SK-N-SH treated with all-trans-retinoic acid at 6 μM for 48 hours (cell line): Measurements from ENCODE around the gene TMEM82.

Experiments
- ATAC-seq: fragments of 200-7000 bp; cut with Tn5 transposase; 3 replicates; pipeline ENCODE4 v1.9.1; 2020; ENCODE audit warnings: mild to moderate bottlenecking, moderate library complexity
- ARNTL ChIP-seq: fragments of 450-650 bp; formaldehyde crosslinking; IDR thresholded peaks from 2 replicates; pipeline ENCODE4 v1.5.0; 2020; ENCODE audit warnings: low read depth, mild to moderate bottlenecking, moderate library complexity, borderline replicate concordance
- BACH2 ChIP-seq: fragments of 250-450 bp; sonication (Bioruptor Pico); IDR thresholded peaks from 2 replicates; pipeline ENCODE4 v1.9.0; 2021; ENCODE audit warnings: mild to moderate bottlenecking, borderline replicate concordance
- CREB5 ChIP-seq: fragments of 250-450 bp; sonication (Bioruptor Pico); IDR thresholded peaks from 2 replicates; pipeline ENCODE4 v1.5.1; 2020; ENCODE audit warnings: low read depth, mild to moderate bottlenecking, moderate library complexity
- CSDC2 ChIP-seq: fragments of 250-450 bp; sonication (Bioruptor Pico); IDR thresholded peaks from 2 replicates; pipeline ENCODE4 v1.5.0; 2020; ENCODE audit warnings: mild to moderate bottlenecking, moderate library complexity
- CSRNP3 ChIP-seq: fragments of 250-450 bp; sonication (Bioruptor Pico); IDR thresholded peaks from 2 replicates; pipeline ENCODE4 v1.5.1; 2021; ENCODE audit warnings: mild to moderate bottlenecking, moderate library complexity
- ESRRG ChIP-seq: fragments of 250-450 bp; sonication (Bioruptor Pico); IDR thresholded peaks from 2 replicates; pipeline ENCODE4 v1.6.1; 2021; ENCODE audit warnings: mild to moderate bottlenecking
- GLIS3 ChIP-seq: fragments of 250-450 bp; sonication (Bioruptor Pico); IDR thresholded peaks from 2 replicates; pipeline ENCODE4 v1.5.0; 2020; ENCODE audit warnings: mild to moderate bottlenecking, moderate library complexity
- ISL1 ChIP-seq: fragments of 250-450 bp; sonication (Bioruptor Pico); IDR thresholded peaks from 2 replicates; pipeline ENCODE4 v2.1.2; 2022; ENCODE audit warnings: mild to moderate bottlenecking, moderate library complexity
- OSR1 ChIP-seq: fragments of 250-450 bp; sonication (Bioruptor Pico); IDR thresholded peaks from 2 replicates; pipeline ENCODE4 v1.8.0; 2022; ENCODE audit warnings: moderate library complexity, mild to moderate bottlenecking, inconsistent platforms
- POU6F1 ChIP-seq: fragments of 250-450 bp; sonication (Bioruptor Pico); IDR thresholded peaks from 2 replicates; pipeline ENCODE4 v1.8.0; 2021; ENCODE audit warnings: low read depth, mild to moderate bottlenecking, moderate library complexity, borderline replicate concordance
- PPARA ChIP-seq: fragments of 250-450 bp; sonication (Bioruptor Pico); IDR thresholded peaks from 2 replicates; pipeline ENCODE4 v1.5.0; 2020; ENCODE audit warnings: mild to moderate bottlenecking, borderline replicate concordance
- RARB ChIP-seq: fragments of 250-450 bp; sonication (Bioruptor Pico); IDR thresholded peaks from 2 replicates; pipeline ENCODE4 v1.8.0; 2021; ENCODE audit warnings: mild to moderate bottlenecking, moderate library complexity
- SNAI2 ChIP-seq: fragments of 250-450 bp; sonication (Bioruptor Pico); IDR thresholded peaks from 2 replicates; pipeline ENCODE4 v1.5.0; 2020; ENCODE audit warnings: mild to moderate bottlenecking, moderate library complexity
- TCF4 ChIP-seq: fragments of 250-450 bp; sonication (Bioruptor Pico); IDR thresholded peaks from 2 replicates; pipeline ENCODE4 v1.8.0; 2021; ENCODE audit warnings: mild to moderate bottlenecking, moderate library complexity, borderline replicate concordance
- TOX ChIP-seq: fragments of 250-450 bp; sonication (Bioruptor Pico); IDR thresholded peaks from 2 replicates; pipeline ENCODE4 v1.8.0; 2021; ENCODE audit warnings: mild to moderate bottlenecking, moderate library complexity, borderline replicate concordance
- ZC3H10 ChIP-seq: fragments of 250-450 bp; sonication (Bioruptor Pico); IDR thresholded peaks from 2 replicates; pipeline ENCODE4 v1.5.1; 2021; ENCODE audit warnings: mild to moderate bottlenecking, moderate library complexity
- ZFP3 ChIP-seq: fragments of 250-450 bp; sonication (Bioruptor Pico); IDR thresholded peaks from 2 replicates; pipeline ENCODE4 v1.5.0; 2020; ENCODE audit warnings: mild to moderate bottlenecking, moderate library complexity
- ZFP30 ChIP-seq: fragments of 450-650 bp; formaldehyde crosslinking; IDR thresholded peaks from 2 replicates; pipeline ENCODE4 v1.5.0; 2022; ENCODE audit warnings: mild to moderate bottlenecking, moderate library complexity
- ZNF565 ChIP-seq: fragments of 450-650 bp; formaldehyde crosslinking; conservative IDR thresholded peaks from 2 replicates; pipeline ENCODE4 v1.5.0; 2020; ENCODE audit warnings: low read depth, mild to moderate bottlenecking, moderate library complexity
- ZNF8 ChIP-seq: fragments of 450-650 bp; formaldehyde crosslinking; IDR thresholded peaks from 2 replicates; pipeline ENCODE4 v1.5.0; 2020; ENCODE audit warnings: mild to moderate bottlenecking, moderate library complexity
- TF ChIP-seq, protein P1 (sequence below): fragments of 250-450 bp; sonication (Bioruptor Pico); IDR thresholded peaks from 2 replicates; pipeline ENCODE4 v1.5.0; 2020; ENCODE audit warnings: mild to moderate bottlenecking, moderate library complexity
- TF ChIP-seq, protein P2 (sequence below): fragments of 250-450 bp; sonication (Bioruptor Pico); IDR thresholded peaks from 2 replicates; pipeline ENCODE4 v1.8.0; 2020; ENCODE audit warnings: mild to moderate bottlenecking, moderate library complexity, borderline replicate concordance

TMEM82 gene

DNA sequence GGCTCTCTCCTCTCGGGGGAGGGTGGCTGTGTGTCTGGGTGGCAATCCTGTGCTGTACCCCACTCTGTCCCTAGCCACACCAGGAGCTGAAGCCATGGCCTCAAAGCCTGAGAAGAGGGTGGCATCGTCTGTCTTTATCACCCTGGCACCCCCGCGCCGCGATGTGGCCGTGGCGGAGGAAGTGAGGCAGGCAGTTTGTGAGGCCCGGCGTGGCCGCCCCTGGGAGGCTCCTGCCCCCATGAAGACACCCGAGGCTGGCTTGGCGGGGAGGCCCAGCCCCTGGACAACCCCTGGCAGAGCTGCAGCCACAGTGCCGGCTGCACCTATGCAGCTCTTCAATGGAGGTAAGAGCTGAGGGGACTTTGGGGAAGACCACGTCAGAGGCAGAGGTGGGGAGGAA is 22.6 kb downstream of the TMEM82 start:
- TF ChIP-seq ZNF565 (CRISPR knock-in tag) = no peak
- no peak for TF ChIP-seq BACH2
- TF ChIP-seq, protein P1, sequence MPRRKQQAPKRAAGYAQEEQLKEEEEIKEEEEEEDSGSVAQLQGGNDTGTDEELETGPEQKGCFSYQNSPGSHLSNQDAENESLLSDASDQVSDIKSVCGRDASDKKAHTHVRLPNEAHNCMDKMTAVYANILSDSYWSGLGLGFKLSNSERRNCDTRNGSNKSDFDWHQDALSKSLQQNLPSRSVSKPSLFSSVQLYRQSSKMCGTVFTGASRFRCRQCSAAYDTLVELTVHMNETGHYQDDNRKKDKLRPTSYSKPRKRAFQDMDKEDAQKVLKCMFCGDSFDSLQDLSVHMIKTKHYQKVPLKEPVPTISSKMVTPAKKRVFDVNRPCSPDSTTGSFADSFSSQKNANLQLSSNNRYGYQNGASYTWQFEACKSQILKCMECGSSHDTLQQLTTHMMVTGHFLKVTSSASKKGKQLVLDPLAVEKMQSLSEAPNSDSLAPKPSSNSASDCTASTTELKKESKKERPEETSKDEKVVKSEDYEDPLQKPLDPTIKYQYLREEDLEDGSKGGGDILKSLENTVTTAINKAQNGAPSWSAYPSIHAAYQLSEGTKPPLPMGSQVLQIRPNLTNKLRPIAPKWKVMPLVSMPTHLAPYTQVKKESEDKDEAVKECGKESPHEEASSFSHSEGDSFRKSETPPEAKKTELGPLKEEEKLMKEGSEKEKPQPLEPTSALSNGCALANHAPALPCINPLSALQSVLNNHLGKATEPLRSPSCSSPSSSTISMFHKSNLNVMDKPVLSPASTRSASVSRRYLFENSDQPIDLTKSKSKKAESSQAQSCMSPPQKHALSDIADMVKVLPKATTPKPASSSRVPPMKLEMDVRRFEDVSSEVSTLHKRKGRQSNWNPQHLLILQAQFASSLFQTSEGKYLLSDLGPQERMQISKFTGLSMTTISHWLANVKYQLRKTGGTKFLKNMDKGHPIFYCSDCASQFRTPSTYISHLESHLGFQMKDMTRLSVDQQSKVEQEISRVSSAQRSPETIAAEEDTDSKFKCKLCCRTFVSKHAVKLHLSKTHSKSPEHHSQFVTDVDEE (CRISPR knock-in tag) = no peak
- TF ChIP-seq ZC3H10 (CRISPR knock-in tag) = no peak
- TF ChIP-seq POU6F1 (CRISPR knock-in tag) = no peak
- no peak for TF ChIP-seq ISL1 (CRISPR knock-in tag)
- TF ChIP-seq ZFP3 (CRISPR knock-in tag) = no peak
- no peak for TF ChIP-seq ZNF8 (CRISPR knock-in tag)
- no peak for TF ChIP-seq TCF4
- TF ChIP-seq SNAI2 (CRISPR knock-in tag) = no peak
- no peak for TF ChIP-seq PPARA (CRISPR knock-in tag)
- no peak for TF ChIP-seq GLIS3 (CRISPR knock-in tag)
- no peak for TF ChIP-seq ARNTL
- no peak for TF ChIP-seq ZFP30 (CRISPR knock-in tag)
- TF ChIP-seq TOX = no peak
- TF ChIP-seq CREB5 (CRISPR knock-in tag) = no peak
- no peak for TF ChIP-seq RARB
- TF ChIP-seq, protein P2, sequence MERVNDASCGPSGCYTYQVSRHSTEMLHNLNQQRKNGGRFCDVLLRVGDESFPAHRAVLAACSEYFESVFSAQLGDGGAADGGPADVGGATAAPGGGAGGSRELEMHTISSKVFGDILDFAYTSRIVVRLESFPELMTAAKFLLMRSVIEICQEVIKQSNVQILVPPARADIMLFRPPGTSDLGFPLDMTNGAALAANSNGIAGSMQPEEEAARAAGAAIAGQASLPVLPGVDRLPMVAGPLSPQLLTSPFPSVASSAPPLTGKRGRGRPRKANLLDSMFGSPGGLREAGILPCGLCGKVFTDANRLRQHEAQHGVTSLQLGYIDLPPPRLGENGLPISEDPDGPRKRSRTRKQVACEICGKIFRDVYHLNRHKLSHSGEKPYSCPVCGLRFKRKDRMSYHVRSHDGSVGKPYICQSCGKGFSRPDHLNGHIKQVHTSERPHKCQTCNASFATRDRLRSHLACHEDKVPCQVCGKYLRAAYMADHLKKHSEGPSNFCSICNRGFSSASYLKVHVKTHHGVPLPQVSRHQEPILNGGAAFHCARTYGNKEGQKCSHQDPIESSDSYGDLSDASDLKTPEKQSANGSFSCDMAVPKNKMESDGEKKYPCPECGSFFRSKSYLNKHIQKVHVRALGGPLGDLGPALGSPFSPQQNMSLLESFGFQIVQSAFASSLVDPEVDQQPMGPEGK = no peak
- no peak for TF ChIP-seq CSRNP3 (CRISPR knock-in tag)
- no peak for TF ChIP-seq OSR1 (CRISPR knock-in tag)
- no peak for ATAC-seq

DNA sequence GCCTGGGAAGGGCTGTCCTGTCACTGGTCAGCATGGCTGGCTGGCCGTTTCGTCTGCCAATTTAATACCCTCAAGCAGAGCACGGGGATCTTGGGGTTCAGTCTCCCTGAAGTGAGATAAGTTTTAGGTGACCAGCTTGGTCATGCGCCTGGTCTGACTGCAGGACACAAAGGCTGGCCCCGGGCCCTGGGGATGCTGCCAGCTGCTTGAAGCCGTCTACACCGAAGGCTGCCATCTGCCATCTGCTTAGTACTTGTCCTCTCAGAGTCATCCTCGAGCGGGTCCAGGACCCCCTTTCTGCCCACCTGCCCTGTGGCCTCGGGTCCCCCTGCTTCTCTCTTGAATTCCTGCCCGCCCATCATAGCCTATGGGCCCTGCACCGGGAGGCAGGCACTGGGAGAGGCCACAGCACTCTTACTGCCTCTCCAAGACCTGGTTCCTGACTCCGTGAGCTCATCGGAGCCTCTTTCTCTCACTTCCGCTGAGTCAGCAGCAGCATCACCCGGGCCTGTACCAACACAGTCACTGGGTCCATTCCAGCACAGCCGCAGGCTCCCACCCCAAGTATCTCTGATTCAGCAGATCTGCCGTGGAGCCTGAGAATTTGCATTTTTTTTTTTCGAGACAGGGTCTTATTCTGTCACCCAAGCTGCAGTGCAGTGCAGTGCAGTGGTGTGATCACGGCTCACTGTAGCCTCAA is 23.3 kb downstream of the TMEM82 start:
- peak; percentile 61 for ATAC-seq
- TF ChIP-seq ARNTL (no peak), ZFP3 (CRISPR knock-in tag) (no peak), CSDC2 (no peak), ISL1 (CRISPR knock-in tag) (no peak), ZC3H10 (CRISPR knock-in tag) (no peak), POU6F1 (CRISPR knock-in tag) (no peak), RARB (no peak), CSRNP3 (CRISPR knock-in tag) (no peak), SNAI2 (CRISPR knock-in tag) (no peak), CREB5 (CRISPR knock-in tag) (no peak), ESRRG (CRISPR knock-in tag) (no peak), OSR1 (CRISPR knock-in tag) (no peak), TCF4 (no peak)
- TF ChIP-seq, protein P1 (CRISPR knock-in tag) = no peak
